Adrenal gland (tissue), 12 donors: ENCODE measurements around the gene STAT4. TPM values are rescaled to one million over a fixed set of nuclear protein-coding genes. Genes with fewer than 3 reads are reported as not detected.

ENCODE experiments used
- DNase-seq, 7 donors: peaks; one replicate each; pipeline ENCODE4 v3.0.0-alpha.2; 2019 to 2020
- H3K27ac ChIP-seq, 5 donors: fragments of 200-600 bp; sonication (generic) in 4 of 5; 1 replicate in 3 of 5; 2 replicates in 2 of 5; pipeline versions ENCODE4 v1.5.1 to v1.8.0; 2016 to 2020; ENCODE audit warnings: mild to moderate bottlenecking in 1 of 5
- H3K27me3 ChIP-seq: fragments of 200-600 bp; 2 replicates; pipeline ENCODE4 v1.8.0; 2021
- H3K36me3 ChIP-seq, 2 donors: fragments of 200-600 bp; replicated peaks in 1 of 2; 1 replicate in 1 of 2; 2 replicates in 1 of 2; pipeline versions ENCODE4 v1.5.1 to v1.8.0; 2018 to 2022
- H3K4me1 ChIP-seq, 2 donors: fragments of 200-600 bp; replicated peaks in 1 of 2; 1 replicate in 1 of 2; 2 replicates in 1 of 2; pipeline versions ENCODE4 v1.5.1 to v1.8.0; 2018 to 2021
- H3K4me3 ChIP-seq, 4 donors: fragments of 200-600 bp; sonication (generic) in 3 of 4; one replicate each; pipeline ENCODE4 v1.5.1; 2016 to 2018
- H3K9me3 ChIP-seq, 3 donors: fragments of 200-600 bp; sonication (generic) in 1 of 3; replicated peaks in 1 of 3; 1 replicate in 2 of 3; 2 replicates in 1 of 3; pipeline versions ENCODE4 v1.5.1 to v1.8.0; 2016 to 2021
- POLR2A ChIP-seq, 2 donors: fragments of 450-650 bp; IDR thresholded peaks; one replicate each; pipeline ENCODE4 v1.6.1; 2017; ENCODE audit warnings: antibody characterized with exemption in 2 of 2, mild to moderate bottlenecking in 2 of 2, moderate library complexity in 1 of 2
- WGBS, 4 donors: extraction: QIAGEN DNeasy Blood & Tissue Kit in 2 of 4; methylation state at CpG; one replicate each; pipeline versions ENCODE4 v1.1.5 to v1.1.7; 2013 to 2017; 5-methylcytosine and 5-hydroxymethylcytosine counted together
- intact Hi-C, 2 donors: fragments of 100-400 bp; cut with DNase I; formaldehyde crosslinking; loops; one replicate each; pipeline versions ENCODE4 v1.14.1 to v1.15.0; 2022 to 2023
- polyA plus RNA-seq, 3 donors: library from polyadenylated mRNA; stranded (reverse); fragments of 200-250 nt in 2 of 3; fragments of 350-450 nt in 1 of 3; fragmentation: Illumina TruSeq in 1 of 3; extraction: RNeasy Lipid Tissue Mini Kit (QIAGEN cat#74804) in 1 of 3; gene quantifications; one replicate each; pipeline ENCODE4 v1.2.3, GENCODE V29; 2013 to 2014
- total RNA-seq, 9 donors: library from RNA; depleted of rRNA in 4 of 9; stranded (reverse); fragments of >200 nt in 4 of 9; fragments of 120-200 nt in 1 of 9; fragmentation: NEBNext Ultra II Directional in 1 of 9; extraction: Animal tissue kit (Norgen Biotek cat#: 25700) in 1 of 9; gene quantifications; one replicate each; pipeline versions ENCODE4 v1.1.0 to v1.2.4, GENCODE V29; 2013 to 2023
- TF ChIP-seq, protein P1 (sequence below), 6 experiments: fragments of 450-650 bp in 4 of 6; fragments of 200-600 bp in 2 of 6; sonication (generic) in 1 of 6; IDR thresholded peaks; 1 replicate in 5 of 6; 2 replicates in 1 of 6; pipeline versions ENCODE4 v1.5.1 to v1.8.0; 2016 to 2021; ENCODE audit warnings: antibody characterized with exemption in 6 of 6, mild to moderate bottlenecking in 2 of 6, moderate library complexity in 1 of 6
- donor health status: healthy with polysubstance abuse.
- donor health status: Bipolar disorder and iron deficiency.
- donor health status: DM: yes; HTN: yes; CAD: no.
- donor health status: DM: no; HTN: no; CAD: no.
- donor health status: DM: no; HTN: no; CAD: no.
- donor health status: DM: yes; HTN: yes; CAD: no.

Gene STAT4
- total and polyA plus RNA-seq, 12 donors: 0.52 to 5.1 (median 1.4) TPM

DNA sequence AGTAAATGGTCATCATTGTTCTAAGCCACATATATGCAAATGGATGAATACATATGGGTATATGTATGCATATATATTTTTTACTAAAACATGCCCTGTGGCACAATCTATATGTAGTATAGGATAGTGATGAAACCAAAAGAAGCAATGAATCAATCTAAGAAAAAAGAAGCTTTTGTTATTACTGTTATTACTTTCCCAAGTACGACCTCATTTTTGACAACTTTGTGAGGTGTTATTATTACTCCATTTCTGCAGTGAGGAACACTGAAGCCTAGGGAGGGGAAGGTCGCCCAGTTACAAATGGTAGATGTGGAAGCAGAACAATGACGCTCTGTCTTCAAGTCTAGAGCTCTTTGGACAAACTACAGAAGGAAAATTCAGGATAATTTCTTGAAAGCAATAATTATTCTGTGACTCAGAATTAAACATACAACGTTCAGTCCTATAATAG is 38.3 kb downstream of the STAT4 start:
- no peak for DNase-seq
- Histone ChIP-seq H3K27ac (no peak overlapping the region), H3K9me3 (no peaks in the 10 kb centered on the region), H3K36me3 (no peaks in the 10 kb centered on the region), H3K27me3 (no peaks in the 10 kb centered on the region), H3K4me1 (no peaks in the 10 kb centered on the region), H3K4me3 (no peak overlapping the region)
- WGBS, 4 donors: 68 to 80% (median 76%) methylated on average over 4 of the region's 4 CpGs
- TF ChIP-seq, protein P1, sequence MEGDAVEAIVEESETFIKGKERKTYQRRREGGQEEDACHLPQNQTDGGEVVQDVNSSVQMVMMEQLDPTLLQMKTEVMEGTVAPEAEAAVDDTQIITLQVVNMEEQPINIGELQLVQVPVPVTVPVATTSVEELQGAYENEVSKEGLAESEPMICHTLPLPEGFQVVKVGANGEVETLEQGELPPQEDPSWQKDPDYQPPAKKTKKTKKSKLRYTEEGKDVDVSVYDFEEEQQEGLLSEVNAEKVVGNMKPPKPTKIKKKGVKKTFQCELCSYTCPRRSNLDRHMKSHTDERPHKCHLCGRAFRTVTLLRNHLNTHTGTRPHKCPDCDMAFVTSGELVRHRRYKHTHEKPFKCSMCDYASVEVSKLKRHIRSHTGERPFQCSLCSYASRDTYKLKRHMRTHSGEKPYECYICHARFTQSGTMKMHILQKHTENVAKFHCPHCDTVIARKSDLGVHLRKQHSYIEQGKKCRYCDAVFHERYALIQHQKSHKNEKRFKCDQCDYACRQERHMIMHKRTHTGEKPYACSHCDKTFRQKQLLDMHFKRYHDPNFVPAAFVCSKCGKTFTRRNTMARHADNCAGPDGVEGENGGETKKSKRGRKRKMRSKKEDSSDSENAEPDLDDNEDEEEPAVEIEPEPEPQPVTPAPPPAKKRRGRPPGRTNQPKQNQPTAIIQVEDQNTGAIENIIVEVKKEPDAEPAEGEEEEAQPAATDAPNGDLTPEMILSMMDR (IDR thresholded peaks at IDR 0.05): no peak
- intact Hi-C loops: no loop called here

DNA sequence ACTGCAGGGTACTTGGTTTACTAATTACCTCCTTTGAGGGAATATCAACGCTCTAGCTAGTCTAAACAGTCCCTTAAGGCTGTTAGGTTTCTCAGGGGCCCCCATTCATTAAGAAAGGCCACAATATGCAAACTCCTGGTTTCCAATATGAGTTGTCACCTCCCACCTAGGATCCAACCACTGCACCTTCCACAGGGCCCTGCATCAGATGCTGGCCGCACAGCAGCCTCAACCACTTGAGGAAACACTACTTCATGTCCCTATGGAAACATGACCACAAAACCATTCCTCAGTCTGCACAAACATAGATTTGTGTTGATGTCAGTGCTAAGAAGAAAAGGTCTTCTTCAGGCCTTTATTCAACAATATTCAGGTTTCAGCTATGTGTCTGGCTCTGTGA is 40.9 kb downstream of the STAT4 start:
- Histone ChIP-seq H3K4me1 (no peaks in the 10 kb centered on the region), H3K9me3 (no peaks in the 10 kb centered on the region), H3K27me3 (no peaks in the 10 kb centered on the region), H3K36me3 (no peaks in the 10 kb centered on the region), H3K4me3 (no peak overlapping the region), H3K27ac (no peak overlapping the region)
- WGBS, 4 donors: 67 to 96% (median 89%) methylated on average over 2 of the region's 2 CpGs
- DNase-seq: no peak
- TF ChIP-seq, protein P1 (IDR thresholded peaks at IDR 0.05): no peak
- TF ChIP-seq POLR2A (IDR thresholded peaks at IDR 0.05): no peak
- intact Hi-C loops: no loop called here

GRCh38 chr2:191108331-191108730 is 42.5 kb downstream of the STAT4 start:
- DNase-seq: no peak
- no peaks in the 10 kb centered on the region for H3K36me3 ChIP-seq
- no peaks in the 10 kb centered on the region for H3K9me3 ChIP-seq
- intact Hi-C loops: no loop called here
- H3K27me3 ChIP-seq: no peaks in the 10 kb centered on the region
- TF ChIP-seq, protein P1 (IDR thresholded peaks at IDR 0.05): no peak
- TF ChIP-seq POLR2A (IDR thresholded peaks at IDR 0.05): no peak
- H3K27ac ChIP-seq: no peak overlapping the region
- 51 to 63% (median 59%) methylated on average over 4 of the region's 4 CpGs for WGBS, 4 donors
- H3K4me3 ChIP-seq: no peak overlapping the region
- no peaks in the 10 kb centered on the region for H3K4me1 ChIP-seq

- WGBS, 4 donors: 63 to 70% (median 65%) methylated on average over 3 of the region's 3 CpGs
- intact Hi-C loops: no loop called here
- Histone ChIP-seq H3K9me3 (no peaks in the 10 kb centered on the region), H3K4me1 (no peaks in the 10 kb centered on the region), H3K4me3 (no peak overlapping the region), H3K27ac (no peak overlapping the region), H3K27me3 (no peaks in the 10 kb centered on the region), H3K36me3 (no peaks in the 10 kb centered on the region)
- DNase-seq: no peak
- TF ChIP-seq POLR2A (IDR thresholded peaks at IDR 0.05): no peak
- TF ChIP-seq, protein P1 (IDR thresholded peaks at IDR 0.05): no peak
Observed at GRCh38 chr2:191105082-191105481, 45.7 kb downstream of the STAT4 start.
